GM23248 (cell line): ENCODE measurements around the gene SMPX. TPM values are rescaled to one million over a fixed set of nuclear protein-coding genes. Genes with fewer than 3 reads are reported as not detected.
"Not testable (repeated sequence)": the region's sequence is repeated elsewhere in the genome, so short reads cannot be mapped to it uniquely, and the experiment has no call there.

Experiments
- DNase-seq: peaks from one replicate; pipeline ENCODE4 v3.0.0-alpha.2; 2015
- H2AFZ ChIP-seq: fragments of 200-600 bp; sonication (generic); 2 replicates; pipeline ENCODE4 v1.6.1; 2016; ENCODE audit warnings: antibody characterized with exemption
- H3F3A ChIP-seq: fragments of 200-600 bp; sonication (generic); 2 replicates; pipeline ENCODE4 v1.6.1; 2016; ENCODE audit warnings: mild to moderate bottlenecking, antibody characterized with exemption, mixed run types; ENCODE audit not compliant: insufficient read depth
- H3K27ac ChIP-seq: fragments of 200-600 bp; sonication (generic); 2 replicates; pipeline ENCODE4 v1.5.1; 2016; ENCODE audit warnings: mild to moderate bottlenecking
- H3K27me3 ChIP-seq: fragments of 200-600 bp; sonication (generic); replicated peaks from 2 replicates; pipeline ENCODE4 v1.6.1; 2016; ENCODE audit warnings: mild to moderate bottlenecking; ENCODE audit not compliant: insufficient read depth
- H3K36me3 ChIP-seq: fragments of 200-600 bp; sonication (generic); 2 replicates; pipeline ENCODE4 v1.6.1; 2016; ENCODE audit warnings: low read depth, mild to moderate bottlenecking
- H3K4me1 ChIP-seq: fragments of 200-600 bp; sonication (generic); 2 replicates; pipeline ENCODE4 v1.6.1; 2016; ENCODE audit warnings: mild to moderate bottlenecking; ENCODE audit not compliant: insufficient read depth
- H3K4me2 ChIP-seq: fragments of 200-600 bp; sonication (generic); one replicate; pipeline ENCODE4 v1.6.1; 2016; ENCODE audit warnings: mild to moderate bottlenecking; ENCODE audit not compliant: unreplicated experiment
- H3K4me3 ChIP-seq: fragments of 200-600 bp; sonication (generic); 2 replicates; pipeline ENCODE4 v1.5.1; 2016; ENCODE audit warnings: mild to moderate bottlenecking
- H3K79me2 ChIP-seq: fragments of 200-600 bp; sonication (generic); 2 replicates; pipeline ENCODE4 v1.6.1; 2016; ENCODE audit warnings: mild to moderate bottlenecking; ENCODE audit not compliant: insufficient read depth
- H3K9ac ChIP-seq: fragments of 200-600 bp; sonication (generic); 2 replicates; pipeline ENCODE4 v1.6.1; 2016; ENCODE audit warnings: mild to moderate bottlenecking
- H3K9me2 ChIP-seq: fragments of 200-600 bp; sonication (generic); 2 replicates; pipeline ENCODE4 v1.6.1; 2016; ENCODE audit warnings: mixed run types, mild to moderate bottlenecking, moderate library complexity; ENCODE audit not compliant: insufficient read depth
- H3K9me3 ChIP-seq: fragments of 200-600 bp; sonication (generic); one replicate; pipeline ENCODE4 v1.6.1; 2017; ENCODE audit warnings: low read depth
- H4K20me1 ChIP-seq: fragments of 200-600 bp; sonication (generic); 2 replicates; pipeline ENCODE4 v1.6.0; 2016; ENCODE audit not compliant: insufficient read depth
- EZH2 ChIP-seq: fragments of 200-600 bp; sonication (generic); IDR thresholded peaks from 2 replicates; pipeline ENCODE4 v1.6.1; 2018; ENCODE audit warnings: antibody characterized with exemption, mild to moderate bottlenecking; ENCODE audit not compliant: insufficient read depth, poor library complexity, severe bottlenecking
- EZH2phosphoT487 ChIP-seq: fragments of 200-600 bp; sonication (generic); IDR thresholded peaks from 2 replicates; pipeline ENCODE4 v1.6.1; 2018; ENCODE audit warnings: antibody characterized with exemption, moderate library complexity, mild to moderate bottlenecking, low read depth; ENCODE audit not compliant: insufficient read depth
- WGBS, 2 experiments: methylation state at CpG; one replicate each; pipeline ENCODE4 v1.1.6; 2015 to 2017; ENCODE audit warnings: low lambda C conversion rate in 2 of 2, low coverage in 1 of 2; ENCODE audit errors: missing lambda C conversion rate in 2 of 2; 5-methylcytosine and 5-hydroxymethylcytosine counted together
- in situ Hi-C: fragments of 300-500 bp; cut with MboI; formaldehyde crosslinking; loops from 2 replicates; pipeline ENCODE4 v1.15.0; 2020
- polyA plus RNA-seq: library from polyadenylated mRNA; unstranded; fragments of >200 nt; fragmentation: Nextera tagmentation; extraction: Ambion mirVana; gene quantifications from 2 replicates; pipeline ENCODE4 v1.2.1, GENCODE V29; 2016
- total RNA-seq: library from RNA; depleted of rRNA; stranded (reverse); fragments of >200 nt; shearing (Covaris generic); gene quantifications from 2 replicates; pipeline ENCODE4 v1.2.3, GENCODE V29; 2014

Gene SMPX
- total and polyA plus RNA-seq, 2 experiments from 2014 or later = not detected

- WGBS, 2 experiments = 10 to 38% methylated on average over 1 of the region's 1 CpG
These were observed 20.3 kb upstream of the SMPX start for GRCh38 chrX:21778236-21778635.

GRCh38 chrX:21775128-21775527, 17.2 kb upstream of the SMPX start:
- H3K9me3 ChIP-seq, H3K4me3 ChIP-seq, in situ Hi-C loops, H3K4me2 ChIP-seq, H3K79me2 ChIP-seq, H3K36me3 ChIP-seq, H4K20me1 ChIP-seq, DNase-seq, H2AFZ ChIP-seq, H3K9ac ChIP-seq, H3K27me3 ChIP-seq, H3F3A ChIP-seq, H3K27ac ChIP-seq, H3K9me2 ChIP-seq, H3K4me1 ChIP-seq: not testable (repeated sequence)

More at GRCh38 chrX:21778236-21778635, 20.3 kb upstream of the SMPX start:
- H4K20me1 ChIP-seq = no peaks in the 10 kb centered on the region
- in situ Hi-C loops = no loop called here
- TF ChIP-seq EZH2 (no peak), EZH2phosphoT487 (no peak)
- DNase-seq = no peak
- no peaks in the 10 kb centered on the region for H3K9me3 ChIP-seq
- H3K27ac ChIP-seq = no peak overlapping the region
- no peaks in the 10 kb centered on the region for H3K9me2 ChIP-seq
- H3K79me2 ChIP-seq = no peaks in the 10 kb centered on the region
- no peaks in the 10 kb centered on the region for H3F3A ChIP-seq
- H2AFZ ChIP-seq = no peak overlapping the region
- no peak overlapping the region for H3K9ac ChIP-seq
- no peaks in the 10 kb centered on the region for H3K36me3 ChIP-seq
- no peak overlapping the region for H3K4me2 ChIP-seq
- H3K4me3 ChIP-seq = no peak overlapping the region
- no peaks in the 10 kb centered on the region for H3K27me3 ChIP-seq
- no peaks in the 10 kb centered on the region for H3K4me1 ChIP-seq

- WGBS, 2 experiments = 45 to 52% methylated on average over 2 of the region's 2 CpGs
- H2AFZ ChIP-seq, H3K4me3 ChIP-seq, H3K4me1 ChIP-seq, H3K9me2 ChIP-seq, H4K20me1 ChIP-seq, H3K36me3 ChIP-seq, H3K79me2 ChIP-seq, DNase-seq, H3K9ac ChIP-seq, H3K4me2 ChIP-seq, H3K9me3 ChIP-seq, H3K27me3 ChIP-seq, H3F3A ChIP-seq, H3K27ac ChIP-seq, in situ Hi-C loops: not testable (repeated sequence)
These were observed 15.1 kb upstream of the SMPX start for GRCh38 chrX:21773036-21773435.

- 91 to 92% methylated on average over 10 of the region's 10 CpGs for WGBS, 2 experiments
- Histone ChIP-seq H3K4me3 (no peak overlapping the region), H3K4me1 (no peaks in the 10 kb centered on the region), H3K36me3 (no peaks in the 10 kb centered on the region), H3K4me2 (no peak overlapping the region), H3K27me3 (no peaks in the 10 kb centered on the region), H3K9me3 (no peaks in the 10 kb centered on the region), H4K20me1 (no peaks in the 10 kb centered on the region), H3F3A (no peaks in the 10 kb centered on the region), H3K79me2 (no peaks in the 10 kb centered on the region), H2AFZ (no peak overlapping the region), H3K9me2 (no peaks in the 10 kb centered on the region), H3K9ac (no peak overlapping the region), H3K27ac (no peak overlapping the region)
- in situ Hi-C loops = no loop called here
- DNase-seq = no peak
- TF ChIP-seq EZH2phosphoT487 = no peak
- no peak for TF ChIP-seq EZH2
These were observed 12.9 kb upstream of the SMPX start for GRCh38 chrX:21770631-21771321.

GRCh38 chrX:21766101-21766500, 8.2 kb upstream of the SMPX start:
- no peak overlapping the region for H3K9ac ChIP-seq
- no peaks in the 10 kb centered on the region for H4K20me1 ChIP-seq
- H3K27me3 ChIP-seq = no peaks in the 10 kb centered on the region
- no peak overlapping the region for H2AFZ ChIP-seq
- H3K36me3 ChIP-seq = no peaks in the 10 kb centered on the region
- no peak overlapping the region for H3K4me3 ChIP-seq
- H3K4me2 ChIP-seq = no peak overlapping the region
- no peaks in the 10 kb centered on the region for H3K4me1 ChIP-seq
- H3F3A ChIP-seq = no peaks in the 10 kb centered on the region
- no peak overlapping the region for H3K27ac ChIP-seq
- no peaks in the 10 kb centered on the region for H3K9me2 ChIP-seq
- TF ChIP-seq EZH2phosphoT487 = no peak
- TF ChIP-seq EZH2 = no peak
- H3K9me3 ChIP-seq = no peaks in the 10 kb centered on the region
- DNase-seq = no peak
- no peaks in the 10 kb centered on the region for H3K79me2 ChIP-seq
- in situ Hi-C loops = no loop called here
